ENCODE results near the gene SDHAF2. TPM values are rescaled to one million over a fixed set of nuclear protein-coding genes. Genes with fewer than 3 reads are reported as not detected.

SDHAF2 gene
- total RNA-seq, 1 experiment from 2014 or later, result 49.1 TPM

GRCh38 chr11:61486779-61487178 is 56.9 kb downstream of the SDHAF2 start:
- intact Hi-C loops (cut with micrococcal nuclease; ENCODE audit: unreplicated experiment), result no loop called here
- TF ChIP-seq EZH2 (IDR thresholded peaks at IDR 0.05; ENCODE audit: borderline replicate concordance, low read depth, low read length, poor library complexity, severe bottlenecking), result no peak
- TF ChIP-seq, protein P1, sequence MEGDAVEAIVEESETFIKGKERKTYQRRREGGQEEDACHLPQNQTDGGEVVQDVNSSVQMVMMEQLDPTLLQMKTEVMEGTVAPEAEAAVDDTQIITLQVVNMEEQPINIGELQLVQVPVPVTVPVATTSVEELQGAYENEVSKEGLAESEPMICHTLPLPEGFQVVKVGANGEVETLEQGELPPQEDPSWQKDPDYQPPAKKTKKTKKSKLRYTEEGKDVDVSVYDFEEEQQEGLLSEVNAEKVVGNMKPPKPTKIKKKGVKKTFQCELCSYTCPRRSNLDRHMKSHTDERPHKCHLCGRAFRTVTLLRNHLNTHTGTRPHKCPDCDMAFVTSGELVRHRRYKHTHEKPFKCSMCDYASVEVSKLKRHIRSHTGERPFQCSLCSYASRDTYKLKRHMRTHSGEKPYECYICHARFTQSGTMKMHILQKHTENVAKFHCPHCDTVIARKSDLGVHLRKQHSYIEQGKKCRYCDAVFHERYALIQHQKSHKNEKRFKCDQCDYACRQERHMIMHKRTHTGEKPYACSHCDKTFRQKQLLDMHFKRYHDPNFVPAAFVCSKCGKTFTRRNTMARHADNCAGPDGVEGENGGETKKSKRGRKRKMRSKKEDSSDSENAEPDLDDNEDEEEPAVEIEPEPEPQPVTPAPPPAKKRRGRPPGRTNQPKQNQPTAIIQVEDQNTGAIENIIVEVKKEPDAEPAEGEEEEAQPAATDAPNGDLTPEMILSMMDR (conservative IDR thresholded peaks at IDR 0.05; ENCODE audit: low read depth, low read length), result no peak
- POLR2A ChIA-PET (ENCODE audit: low non-redundant PET), result no interaction called here
- no peak for DNase-seq (ENCODE audit: low spot score)
- Histone ChIP-seq H3K27me3 (replicated peaks; ENCODE audit: insufficient read depth, low read depth, low read length, poor library complexity) (no peaks in the 10 kb centered on the region), H3K4me1 (ENCODE audit: insufficient read depth, low read length, poor library complexity, severe bottlenecking) (peaks cover 7% of the 10 kb centered on the region), H3K4me3 (ENCODE audit: low read depth, low read length, poor library complexity, severe bottlenecking) (no peak overlapping the region), H3K9me3 (ENCODE audit: low read depth, low read length, poor library complexity, severe bottlenecking) (no peaks in the 10 kb centered on the region), H3K36me3 (ENCODE audit: insufficient read depth, low read length, poor library complexity, severe bottlenecking) (no peaks in the 10 kb centered on the region), H3K27ac (ENCODE audit: low read depth, low read length, poor library complexity, severe bottlenecking) (no peak overlapping the region)
- no TSS peak for BruUV-seq (replicated peaks)
- CTCF ChIA-PET, result interaction anchor here (1.2 to 3.1 kb wide), 2 partner anchors 8 to 30 kb away, joined by 4 to 11 read pairs; no protein-coding TSS in a partner anchor

- no TSS peak for BruUV-seq (replicated peaks)
- TF ChIP-seq, protein P1 (conservative IDR thresholded peaks at IDR 0.05; ENCODE audit: low read depth, low read length), result no peak
- TF ChIP-seq EZH2 (IDR thresholded peaks at IDR 0.05; ENCODE audit: borderline replicate concordance, low read depth, low read length, poor library complexity, severe bottlenecking), result no peak
- ChIA-PET POLR2A (ENCODE audit: low non-redundant PET) (interaction anchor here (0.7 kb wide), 1 partner anchor 13 kb away, joined by 11 read pairs; no protein-coding TSS in a partner anchor), CTCF (interaction anchor here (1.2 to 3.1 kb wide), 2 partner anchors 8 to 29 kb away, joined by 4 to 11 read pairs; no protein-coding TSS in a partner anchor)
- Histone ChIP-seq H3K36me3 (ENCODE audit: insufficient read depth, low read length, poor library complexity, severe bottlenecking) (no peaks in the 10 kb centered on the region), H3K4me3 (ENCODE audit: low read depth, low read length, poor library complexity, severe bottlenecking) (no peak overlapping the region), H3K27me3 (replicated peaks; ENCODE audit: insufficient read depth, low read depth, low read length, poor library complexity) (no peaks in the 10 kb centered on the region), H3K9me3 (ENCODE audit: low read depth, low read length, poor library complexity, severe bottlenecking) (no peaks in the 10 kb centered on the region), H3K27ac (ENCODE audit: low read depth, low read length, poor library complexity, severe bottlenecking) (no peak overlapping the region), H3K4me1 (ENCODE audit: insufficient read depth, low read length, poor library complexity, severe bottlenecking) (peaks cover 7% of the 10 kb centered on the region)
- no peak for DNase-seq (ENCODE audit: low spot score)
- intact Hi-C loops (cut with micrococcal nuclease; ENCODE audit: unreplicated experiment), result no loop called here
These were observed 57.6 kb downstream of the SDHAF2 start for GRCh38 chr11:61487342-61488025.

DNA sequence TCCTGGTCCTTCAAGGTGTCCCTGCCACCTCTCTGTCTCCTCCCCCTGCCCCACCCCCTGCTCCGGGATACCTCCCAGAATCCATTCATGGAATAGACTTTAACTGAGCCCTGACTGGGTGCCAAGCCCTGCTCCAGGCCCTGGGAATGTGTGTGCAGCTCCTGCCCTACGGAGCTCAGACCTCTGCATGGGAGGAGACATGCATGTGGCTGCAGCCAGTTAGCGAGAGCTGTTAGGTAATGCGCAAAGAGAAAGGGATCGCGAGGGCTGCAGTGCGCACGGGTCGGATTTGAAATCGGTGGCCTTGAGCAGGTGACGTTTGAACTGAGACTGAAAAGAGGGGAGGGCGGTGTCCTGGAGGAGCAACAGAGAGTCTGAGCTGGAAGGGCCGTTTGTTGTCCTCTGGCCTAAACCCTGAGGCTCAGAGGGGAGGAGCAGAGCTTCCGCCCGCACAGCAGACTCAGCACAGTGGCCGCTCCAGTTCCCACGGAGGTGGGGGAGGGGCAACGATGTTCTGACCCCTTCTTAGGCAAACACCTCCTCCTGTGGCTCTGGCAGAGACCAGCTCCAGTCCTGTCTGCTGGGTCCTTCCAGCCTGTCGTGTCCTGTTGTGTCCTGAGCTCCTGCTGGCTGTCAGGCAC is 58.8 kb downstream of the SDHAF2 start:
- Histone ChIP-seq H3K9me3 (ENCODE audit: low read depth, low read length, poor library complexity, severe bottlenecking) (no peaks in the 10 kb centered on the region), H3K27ac (ENCODE audit: low read depth, low read length, poor library complexity, severe bottlenecking) (no peak overlapping the region), H3K4me1 (ENCODE audit: insufficient read depth, low read length, poor library complexity, severe bottlenecking) (peaks cover 7% of the 10 kb centered on the region), H3K4me3 (ENCODE audit: low read depth, low read length, poor library complexity, severe bottlenecking) (no peak overlapping the region), H3K27me3 (replicated peaks; ENCODE audit: insufficient read depth, low read depth, low read length, poor library complexity) (no peaks in the 10 kb centered on the region), H3K36me3 (ENCODE audit: insufficient read depth, low read length, poor library complexity, severe bottlenecking) (no peaks in the 10 kb centered on the region)
- no peak for DNase-seq (ENCODE audit: low spot score)
- no peak for TF ChIP-seq EZH2 (IDR thresholded peaks at IDR 0.05; ENCODE audit: borderline replicate concordance, low read depth, low read length, poor library complexity, severe bottlenecking)
- TF ChIP-seq, protein P1 (conservative IDR thresholded peaks at IDR 0.05; ENCODE audit: low read depth, low read length), result no peak
- CTCF ChIA-PET, result interaction anchor here (0.6 to 3.1 kb wide), 3 partner anchors 9 to 28 kb away, joined by 3 to 11 read pairs (median 3); no protein-coding TSS in a partner anchor
- BruUV-seq (replicated peaks), result no TSS peak
- intact Hi-C loops (cut with micrococcal nuclease; ENCODE audit: unreplicated experiment), result no loop called here
- POLR2A ChIA-PET (ENCODE audit: low non-redundant PET), result no interaction called here
